Medulla oblongata (tissue), 1 donor: ENCODE results near the gene SPG7.
"Not testable (repeated sequence)": the region's sequence is repeated elsewhere in the genome, so short reads cannot be mapped to it uniquely, and the experiment has no call there.

ENCODE experiments used
- DNase-seq: peaks from one replicate; pipeline ENCODE4 v3.0.0-alpha.2; 2015; ENCODE audit errors: extremely low spot score

The SPG7 gene

DNA sequence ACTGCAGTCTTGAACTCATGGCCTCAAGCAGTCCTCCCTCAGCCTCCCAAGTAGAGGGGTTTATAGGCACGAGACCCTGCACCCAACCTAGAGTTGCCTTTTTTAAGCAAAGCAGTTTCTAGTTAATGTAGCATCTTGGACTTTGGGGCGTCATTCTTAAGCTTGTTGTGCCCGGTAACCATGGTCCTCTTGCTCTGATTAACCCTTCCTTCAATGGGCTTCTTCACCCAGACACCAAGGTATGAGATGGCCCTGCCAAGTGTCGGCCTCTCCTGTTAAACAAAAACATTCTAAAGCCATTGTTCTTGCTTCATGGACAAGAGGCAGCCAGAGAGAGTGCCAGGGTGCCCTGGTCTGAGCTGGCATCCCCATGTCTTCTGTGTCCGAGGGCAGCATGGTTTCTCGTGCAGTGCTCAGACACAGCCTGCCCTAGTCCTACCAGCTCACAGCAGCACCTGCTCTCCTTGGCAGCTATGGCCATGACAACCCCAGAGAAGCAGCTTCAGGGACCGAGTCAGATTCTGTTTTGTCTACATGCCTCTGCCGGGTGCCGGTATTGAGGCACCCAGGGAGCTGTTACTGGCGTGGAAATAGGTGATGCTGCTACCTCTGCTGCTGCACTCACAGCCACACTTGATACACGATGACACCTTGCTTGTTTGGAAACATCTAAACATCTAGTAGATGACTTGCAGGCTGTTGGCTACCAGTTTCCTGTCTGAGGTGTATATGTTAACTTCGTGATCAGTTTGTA is 55.6 kb downstream of the SPG7 start:
- DNase-seq: no peak

GRCh38 chr16:89564476-89565255 is 56.5 kb downstream of the SPG7 start:
- no peak for DNase-seq

- no peak for DNase-seq
Measured at GRCh38 chr16:89565256-89565505, 57.0 kb downstream of the SPG7 start.

DNA sequence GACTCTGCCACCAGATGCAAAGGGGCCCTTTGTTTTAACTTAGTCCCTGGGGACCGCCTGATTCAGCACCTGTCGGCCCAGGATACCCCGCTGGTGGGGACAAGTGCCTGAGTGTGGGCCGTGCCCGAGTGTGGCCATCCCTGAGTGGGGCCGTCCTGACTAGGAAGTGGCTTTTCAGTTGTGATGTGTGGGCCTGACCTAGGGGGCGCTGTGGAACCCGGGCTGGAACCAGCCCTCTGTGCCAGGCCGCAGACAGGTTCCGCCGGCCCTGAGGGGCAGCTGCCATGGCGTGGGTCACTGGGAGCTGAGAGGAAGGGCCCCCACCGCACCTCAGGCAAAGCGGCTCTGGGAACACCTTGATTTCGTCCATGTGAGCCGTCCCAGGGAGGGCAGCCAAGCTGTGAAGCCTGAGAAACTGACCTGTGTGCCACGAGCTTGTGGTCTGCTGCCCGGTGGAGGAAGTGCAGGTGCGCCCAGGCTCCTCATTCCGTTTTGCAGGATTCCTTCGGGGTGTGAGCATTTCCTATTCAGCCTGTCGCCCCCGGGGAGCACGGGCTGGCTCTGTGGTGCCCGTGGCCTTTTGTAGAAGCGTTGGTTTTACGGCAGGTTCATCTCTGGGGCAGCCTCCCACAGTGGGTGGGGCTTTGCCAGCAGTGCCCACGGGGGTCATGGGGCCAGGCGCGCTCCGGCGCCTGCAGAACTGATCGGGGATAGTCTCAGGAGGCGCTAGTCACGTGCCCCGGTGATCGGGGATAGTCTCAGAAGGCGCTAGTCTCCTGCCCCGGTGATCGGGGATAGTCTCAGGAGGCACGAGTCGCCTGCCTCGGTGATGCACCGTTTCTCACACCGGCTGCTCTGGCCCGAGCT is 57.5 kb downstream of the SPG7 start:
- no peak for DNase-seq

DNA sequence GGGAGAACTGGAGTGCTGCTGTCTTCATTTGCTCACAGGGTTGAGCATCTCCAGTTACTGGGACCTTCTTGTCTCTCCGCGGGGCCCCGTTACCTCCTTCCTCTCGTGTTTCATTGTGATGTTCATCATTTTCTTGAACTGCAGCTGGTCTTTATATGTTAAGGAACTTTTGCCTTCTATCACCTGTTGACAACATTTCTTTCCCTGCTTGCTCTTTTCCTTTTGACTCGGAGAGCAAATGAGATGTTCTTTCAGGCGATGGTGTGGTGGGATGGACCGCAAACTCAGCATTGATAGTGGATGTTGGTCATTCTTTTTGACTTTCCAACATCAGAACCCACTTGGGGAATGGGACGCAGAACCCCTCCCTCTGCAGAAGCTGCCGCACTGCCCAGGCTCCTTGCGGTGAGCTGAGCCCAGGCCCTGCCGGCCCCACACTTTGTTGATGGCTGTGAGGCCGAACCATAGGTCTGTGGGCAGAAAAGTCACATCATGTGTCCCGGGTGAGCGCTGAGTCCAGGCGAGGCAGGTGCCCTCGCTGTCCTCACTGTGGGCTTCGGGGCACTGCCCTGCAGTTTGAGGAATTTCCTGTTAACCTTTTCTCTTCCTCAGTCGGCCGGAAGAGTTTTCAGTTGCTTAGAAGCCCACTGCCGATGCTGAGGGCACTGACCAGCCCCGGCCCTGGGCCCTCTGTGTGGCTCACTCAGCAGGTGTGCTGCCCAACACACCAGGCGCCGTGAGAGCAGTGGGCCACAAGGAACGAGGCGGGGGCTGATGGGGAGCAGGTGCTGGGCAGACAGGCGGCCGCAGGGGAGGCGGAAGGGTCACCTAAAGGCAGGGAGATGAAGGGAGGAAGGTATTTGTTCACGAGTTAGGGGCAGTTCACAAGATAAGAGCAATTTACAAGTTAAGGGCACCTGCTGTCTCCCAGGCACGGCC is 59.7 kb downstream of the SPG7 start:
- DNase-seq: no peak

GRCh38 chr16:89569506-89570341 is 61.5 kb downstream of the SPG7 start:
- DNase-seq: no peak

GRCh38 chr16:89570342-89570923 is 62.2 kb downstream of the SPG7 start:
- no peak for DNase-seq

DNA sequence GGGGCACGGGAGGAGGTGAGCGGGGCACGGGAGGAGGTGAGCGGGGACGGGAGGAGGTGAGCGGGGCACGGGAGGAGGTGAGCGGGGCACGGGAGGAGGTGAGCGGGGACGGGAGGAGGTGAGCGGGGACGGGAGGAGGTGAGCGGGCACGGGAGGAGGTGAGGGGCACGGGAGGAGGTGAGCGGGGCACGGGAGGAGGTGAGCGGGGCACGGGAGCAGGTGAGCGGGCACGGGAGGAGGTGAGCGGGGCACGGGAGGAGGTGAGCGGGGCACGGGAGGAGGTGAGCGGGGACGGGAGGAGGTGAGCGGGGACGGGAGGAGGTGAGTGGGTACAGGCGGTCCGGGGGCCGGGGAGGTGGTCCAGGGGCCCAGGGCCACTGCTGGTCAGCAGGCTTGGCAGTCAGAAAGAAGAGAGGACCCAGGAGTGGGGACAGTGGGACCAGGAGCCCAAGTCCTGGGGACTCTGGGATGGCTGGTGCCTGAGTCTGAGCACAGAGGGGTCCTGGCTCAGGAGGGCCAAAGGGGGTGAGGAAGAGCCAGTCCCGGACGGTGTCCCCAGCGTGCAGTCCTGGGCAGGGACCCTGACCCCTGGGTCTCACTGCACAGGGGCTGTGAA is 62.9 kb downstream of the SPG7 start:
- not testable (repeated sequence) for DNase-seq

DNA sequence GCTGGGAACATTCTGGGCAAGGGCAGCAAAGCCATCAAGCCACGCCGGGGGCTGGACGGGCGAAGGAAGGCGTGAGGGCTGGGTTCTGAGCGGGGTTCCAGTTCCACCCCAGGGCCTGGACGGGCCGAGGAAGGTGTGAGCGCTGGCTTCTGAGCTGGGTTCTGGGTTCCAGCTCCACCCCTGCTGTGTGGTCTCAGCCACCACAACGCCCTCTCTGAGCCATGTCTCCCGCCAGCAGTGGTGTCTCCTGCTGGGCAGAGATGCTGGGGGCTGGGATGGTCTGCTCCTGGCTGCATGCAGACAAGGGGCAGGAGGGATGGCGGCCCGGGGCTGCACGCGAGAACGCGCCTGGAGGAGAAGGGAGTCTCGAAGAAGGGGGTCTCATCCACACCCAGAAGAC is 63.4 kb downstream of the SPG7 start:
- DNase-seq: no peak

- no peak for DNase-seq
Measured at GRCh38 chr16:89572073-89572484, 63.9 kb downstream of the SPG7 start.

GRCh38 chr16:89572485-89573205 is 64.4 kb downstream of the SPG7 start:
- no peak for DNase-seq

- DNase-seq: no peak
Measured at GRCh38 chr16:89573826-89574680, 65.8 kb downstream of the SPG7 start.

GRCh38 chr16:89574681-89575246 is 66.6 kb downstream of the SPG7 start:
- DNase-seq: no peak

DNA sequence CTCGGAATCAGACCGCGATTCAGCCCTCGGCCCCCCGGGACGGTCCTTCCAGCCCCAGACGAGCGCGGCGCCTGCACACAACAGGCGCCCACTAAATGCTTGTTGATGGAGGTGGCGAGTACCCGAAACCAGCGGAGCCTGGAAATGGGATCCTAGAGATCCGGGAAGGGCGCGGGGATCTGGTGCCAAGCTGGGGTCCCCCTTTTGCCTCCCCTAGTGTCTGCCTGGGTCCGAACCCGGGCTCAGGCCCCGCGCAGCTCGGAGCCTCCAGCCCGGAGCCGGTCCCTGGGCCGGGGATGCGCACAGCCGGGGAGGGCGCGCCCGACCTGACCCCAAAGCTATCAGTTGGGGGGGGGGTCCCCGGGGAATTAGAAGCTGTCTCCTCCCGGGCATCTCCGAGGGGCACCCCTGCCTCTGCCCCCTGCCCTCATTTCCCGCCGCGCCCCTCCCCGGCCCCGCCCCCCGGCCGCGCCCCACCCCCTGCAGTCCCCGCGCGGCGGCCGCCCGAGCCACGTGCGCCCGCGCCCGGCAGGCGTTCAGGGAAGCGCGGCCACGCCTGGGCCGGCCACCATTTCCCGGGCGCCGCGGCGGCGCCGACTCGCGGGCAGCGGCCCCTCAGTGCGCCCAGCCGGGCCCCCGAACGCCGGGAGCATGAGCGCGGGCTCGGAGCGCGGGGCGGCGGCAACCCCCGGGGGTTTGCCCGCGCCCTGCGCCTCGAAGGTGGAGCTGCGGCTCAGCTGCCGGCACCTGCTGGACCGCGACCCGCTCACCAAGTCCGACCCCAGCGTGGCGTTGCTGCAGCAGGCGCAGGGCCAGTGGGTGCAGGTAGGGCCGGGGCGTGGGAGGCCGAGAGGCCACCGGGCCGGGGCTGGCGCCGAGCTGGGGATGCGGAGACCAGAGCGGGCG is 67.3 kb downstream of the SPG7 start, which contains the start of gene CPNE7:
Gene CPNE7 (plus strand): TSS at position 512 of the 906 bp plus-strand sequence. CDS start 140 bp downstream, at position 652.
- DNase-seq: no peak

- no peak for DNase-seq
Measured at GRCh38 chr16:89576153-89577054, 68.2 kb downstream of the SPG7 start.
